A172 (cell line): ENCODE measurements around the gene DPYSL5. TPM values are rescaled to one million over a fixed set of nuclear protein-coding genes. Genes with fewer than 3 reads are reported as not detected.
"Not testable (repeated sequence)": the region's sequence is repeated elsewhere in the genome, so short reads cannot be mapped to it uniquely, and the experiment has no call there.

Experiments
- DNase-seq: peaks from one replicate; pipeline ENCODE4 v3.0.0-alpha.2; 2015; ENCODE audit warnings: low spot score
- total RNA-seq: library from RNA; depleted of rRNA; stranded (reverse); fragments of >200 nt; shearing (Covaris generic); gene quantifications from 2 replicates; pipeline ENCODE4 v1.2.3, GENCODE V29; 2014; rRNA removed

DPYSL5 gene
- total RNA-seq: 8.4 and 9.1 TPM in 2 replicates

- DNase-seq: no peak
Observed at GRCh38 chr2:26847655-26848335, at the start of gene DPYSL5. TSS of gene DPYSL5 (plus strand) at chr2:26848132. CDS start at chr2:26898500, 50,368 bp downstream.

GRCh38 chr2:26801328-26801727, 46.6 kb upstream of the DPYSL5 start:
- DNase-seq: no peak

GRCh38 chr2:26801796-26802195, 46.1 kb upstream of the DPYSL5 start:
- no peak for DNase-seq

GRCh38 chr2:26805241-26805676, 42.7 kb upstream of the DPYSL5 start:
- peak; percentile 97 for DNase-seq

GRCh38 chr2:26807788-26808460, 40.0 kb upstream of the DPYSL5 start:
- no peak for DNase-seq

- no peak for DNase-seq
Observed at GRCh38 chr2:26809211-26809610, 38.7 kb upstream of the DPYSL5 start.

GRCh38 chr2:26809876-26810577, 37.9 kb upstream of the DPYSL5 start:
- DNase-seq: no peak

GRCh38 chr2:26811261-26811660, 36.7 kb upstream of the DPYSL5 start:
- DNase-seq: no peak

GRCh38 chr2:26811791-26812694, 35.9 kb upstream of the DPYSL5 start:
- no peak for DNase-seq

- no peak for DNase-seq
Observed at GRCh38 chr2:26812731-26813130, 35.2 kb upstream of the DPYSL5 start.

GRCh38 chr2:26814072-26814765, 33.7 kb upstream of the DPYSL5 start:
- not testable (repeated sequence) for DNase-seq

- DNase-seq: no peak
Observed at GRCh38 chr2:26816893-26817292, 31.0 kb upstream of the DPYSL5 start.

GRCh38 chr2:26818255-26818654, 29.7 kb upstream of the DPYSL5 start:
- DNase-seq: no peak

GRCh38 chr2:26818972-26819371, 29.0 kb upstream of the DPYSL5 start:
- no peak for DNase-seq

- peak; percentile 16 for DNase-seq
Observed at GRCh38 chr2:26820932-26821331, 27.0 kb upstream of the DPYSL5 start.

- DNase-seq: no peak
Observed at GRCh38 chr2:26822877-26823276, 25.1 kb upstream of the DPYSL5 start.

- DNase-seq: no peak
Observed at GRCh38 chr2:26838121-26838906, 9.6 kb upstream of the DPYSL5 start.

- no peak for DNase-seq
Observed at GRCh38 chr2:26840937-26841610, 6.9 kb upstream of the DPYSL5 start.

GRCh38 chr2:26843041-26843440, 4.9 kb upstream of the DPYSL5 start:
- no peak for DNase-seq

- DNase-seq: no peak
Observed at GRCh38 chr2:26845021-26845420, 2.9 kb upstream of the DPYSL5 start.
